Hepatocyte (in vitro differentiated cells): ENCODE data around the gene COX4I2. TPM values are rescaled to one million over a fixed set of nuclear protein-coding genes. Genes with fewer than 3 reads are reported as not detected.

Experiments used
- DNase-seq: peaks from one replicate; pipeline ENCODE4 v3.0.0-alpha.2; 2016; ENCODE audit warnings: low spot score
- H2AFZ ChIP-seq: fragments of 200-600 bp; sonication (generic); 2 replicates; pipeline ENCODE4 v1.6.0; 2016; ENCODE audit warnings: antibody characterized with exemption, mild to moderate bottlenecking
- H3K27ac ChIP-seq: fragments of 200-600 bp; sonication (generic); 2 replicates; pipeline ENCODE4 v1.5.1; 2016; ENCODE audit warnings: mild to moderate bottlenecking
- H3K27me3 ChIP-seq: fragments of 200-600 bp; sonication (generic); 2 replicates; pipeline ENCODE4 v1.6.1; 2016
- H3K36me3 ChIP-seq: fragments of 200-600 bp; sonication (generic); replicated peaks from 2 replicates; pipeline ENCODE4 v1.5.1; 2016; ENCODE audit warnings: low read depth; ENCODE audit not compliant: insufficient read depth
- H3K4me1 ChIP-seq: fragments of 200-600 bp; sonication (generic); 2 replicates; pipeline ENCODE4 v1.5.1; 2016; ENCODE audit warnings: mild to moderate bottlenecking, moderate library complexity; ENCODE audit not compliant: insufficient read depth
- H3K4me2 ChIP-seq: fragments of 200-600 bp; sonication (generic); 2 replicates; pipeline ENCODE4 v1.6.0; 2016
- H3K4me3 ChIP-seq: fragments of 200-600 bp; sonication (generic); 2 replicates; pipeline ENCODE4 v1.5.1; 2016; ENCODE audit warnings: mild to moderate bottlenecking
- H3K79me2 ChIP-seq: fragments of 200-600 bp; sonication (generic); 2 replicates; pipeline ENCODE4 v1.6.0; 2017; ENCODE audit warnings: mild to moderate bottlenecking
- H3K9me2 ChIP-seq: fragments of 200-600 bp; sonication (generic); replicated peaks from 2 replicates; pipeline ENCODE4 v1.6.0; 2017; ENCODE audit warnings: mild to moderate bottlenecking; ENCODE audit not compliant: insufficient read depth
- H3K9me3 ChIP-seq: fragments of 200-600 bp; sonication (generic); 2 replicates; pipeline ENCODE4 v1.5.1; 2016; ENCODE audit warnings: low read depth, mild to moderate bottlenecking
- H4K20me1 ChIP-seq: fragments of 200-600 bp; sonication (generic); 2 replicates; pipeline ENCODE4 v1.6.0; 2016; ENCODE audit warnings: mild to moderate bottlenecking; ENCODE audit not compliant: insufficient read depth, poor library complexity, severe bottlenecking
- EZH2 ChIP-seq: fragments of 200-600 bp; sonication (generic); IDR thresholded peaks from 2 replicates; pipeline ENCODE4 v1.6.1; 2016; ENCODE audit warnings: antibody characterized with exemption, mild to moderate bottlenecking, borderline replicate concordance
- EZH2phosphoT487 ChIP-seq: fragments of 200-600 bp; sonication (generic); IDR thresholded peaks from one replicate; pipeline ENCODE4 v1.6.1; 2018; ENCODE audit warnings: antibody characterized with exemption, mild to moderate bottlenecking, low read depth, moderate library complexity; ENCODE audit not compliant: unreplicated experiment, severe bottlenecking
- WGBS: methylation state at CpG from one replicate; pipeline ENCODE4 v1.1.6; 2016; ENCODE audit warnings: low lambda C conversion rate; ENCODE audit errors: missing lambda C conversion rate; 5-methylcytosine and 5-hydroxymethylcytosine counted together
- polyA plus RNA-seq: library from polyadenylated mRNA; unstranded; fragments of >200 nt; fragmentation: Nextera tagmentation; extraction: Ambion mirVana; gene quantifications from 2 replicates; pipeline ENCODE4 v1.2.1, GENCODE V29; 2016
- total RNA-seq: library from RNA; depleted of rRNA; stranded (reverse); fragments of >200 nt; gene quantifications from 2 replicates; pipeline ENCODE4 v1.2.3, GENCODE V29; 2014
- TF ChIP-seq, protein P1 (sequence below): fragments of 200-600 bp; sonication (generic); IDR thresholded peaks from 2 replicates; pipeline ENCODE4 v1.5.1; 2016; ENCODE audit warnings: antibody characterized with exemption, mild to moderate bottlenecking; ENCODE audit not compliant: poor library complexity

COX4I2 gene
- total RNA-seq: 0.68 and 3.6 TPM in 2 replicates
- 0.37 and 3.3 TPM in 2 replicates for polyA plus RNA-seq

DNA sequence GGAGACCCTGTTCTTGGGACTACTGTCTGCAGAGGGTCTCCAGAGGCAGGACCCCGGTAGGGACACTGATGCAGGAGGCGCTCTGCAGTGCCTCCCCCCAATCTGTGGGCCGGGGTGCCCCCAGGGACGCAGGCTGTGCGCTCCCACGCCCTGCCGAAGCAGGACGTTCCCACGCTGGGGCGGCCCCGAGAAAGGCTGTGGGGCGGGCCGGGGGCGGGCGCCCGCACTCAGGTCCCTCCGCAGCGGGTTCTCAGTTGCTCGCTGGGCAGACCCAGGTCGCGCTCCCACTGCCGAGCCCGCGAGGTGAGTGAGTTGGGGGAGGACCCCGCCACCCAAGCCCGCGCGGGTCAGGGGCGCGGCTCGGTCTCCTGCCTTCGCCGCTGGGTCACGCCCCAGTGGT is at the start of gene COX4I2:
Gene COX4I2, plus strand, starts transcription at position 253 of the 400 bp plus-strand sequence. CDS start 1,106 bp downstream, outside the sequence.
- Histone ChIP-seq H2AFZ (no peak within 1 kb of the TSS), H4K20me1 (no peaks in the 10 kb centered on the region), H3K9me3 (no peaks in the 10 kb centered on the region), H3K27me3 (no peaks in the 10 kb centered on the region), H3K4me3 (no peak within 1 kb of the TSS), H3K4me2 (no peak within 1 kb of the TSS), H3K79me2 (no peaks in the 10 kb centered on the region), H3K4me1 (peaks cover 5% of the 10 kb centered on the region), H3K9me2 (no peaks in the 10 kb centered on the region), H3K27ac (no peak within 1 kb of the TSS), H3K36me3 (no peaks in the 10 kb centered on the region)
- TF ChIP-seq EZH2phosphoT487: no peak
- TF ChIP-seq, protein P1, sequence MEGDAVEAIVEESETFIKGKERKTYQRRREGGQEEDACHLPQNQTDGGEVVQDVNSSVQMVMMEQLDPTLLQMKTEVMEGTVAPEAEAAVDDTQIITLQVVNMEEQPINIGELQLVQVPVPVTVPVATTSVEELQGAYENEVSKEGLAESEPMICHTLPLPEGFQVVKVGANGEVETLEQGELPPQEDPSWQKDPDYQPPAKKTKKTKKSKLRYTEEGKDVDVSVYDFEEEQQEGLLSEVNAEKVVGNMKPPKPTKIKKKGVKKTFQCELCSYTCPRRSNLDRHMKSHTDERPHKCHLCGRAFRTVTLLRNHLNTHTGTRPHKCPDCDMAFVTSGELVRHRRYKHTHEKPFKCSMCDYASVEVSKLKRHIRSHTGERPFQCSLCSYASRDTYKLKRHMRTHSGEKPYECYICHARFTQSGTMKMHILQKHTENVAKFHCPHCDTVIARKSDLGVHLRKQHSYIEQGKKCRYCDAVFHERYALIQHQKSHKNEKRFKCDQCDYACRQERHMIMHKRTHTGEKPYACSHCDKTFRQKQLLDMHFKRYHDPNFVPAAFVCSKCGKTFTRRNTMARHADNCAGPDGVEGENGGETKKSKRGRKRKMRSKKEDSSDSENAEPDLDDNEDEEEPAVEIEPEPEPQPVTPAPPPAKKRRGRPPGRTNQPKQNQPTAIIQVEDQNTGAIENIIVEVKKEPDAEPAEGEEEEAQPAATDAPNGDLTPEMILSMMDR: no peak
- no peak for TF ChIP-seq EZH2
- WGBS: 94% methylated on average over 22 of the region's 34 CpGs
- no peak for DNase-seq

DNA sequence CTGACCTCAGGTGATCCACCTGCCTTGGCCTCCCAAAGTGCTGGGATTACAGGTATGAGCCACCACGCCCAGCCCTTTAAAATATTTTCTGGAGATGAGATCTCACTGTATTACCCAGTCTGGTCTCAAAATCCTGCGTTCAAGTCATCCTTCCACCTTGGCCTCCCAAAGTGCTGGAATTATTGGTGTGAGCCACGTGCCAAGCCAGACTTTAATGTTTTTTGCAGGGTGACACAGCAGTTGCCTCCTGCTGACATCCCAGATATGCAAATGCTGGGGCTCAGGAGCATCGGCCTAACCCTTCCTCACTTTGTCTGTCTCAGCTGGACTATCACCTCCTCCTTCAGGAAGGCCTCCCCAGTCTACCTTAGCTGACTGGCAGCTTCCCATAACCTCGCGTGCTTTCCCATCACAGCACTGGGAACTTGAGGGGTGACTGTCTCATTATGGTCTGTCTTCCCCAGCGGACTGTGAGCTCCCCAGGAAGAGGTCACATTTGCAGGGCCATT is 46.9 kb upstream of the COX4I2 start:
- no peak overlapping the region for H3K4me2 ChIP-seq
- peaks cover 27% of the 10 kb centered on the region for H3K4me1 ChIP-seq
- no peaks in the 10 kb centered on the region for H3K36me3 ChIP-seq
- TF ChIP-seq, protein P1: no peak
- TF ChIP-seq EZH2phosphoT487 (no peak), EZH2 (no peak)
- H3K4me3 ChIP-seq: no peak overlapping the region
- WGBS: 84% methylated on average over 7 of the region's 7 CpGs
- no peaks in the 10 kb centered on the region for H4K20me1 ChIP-seq
- no peaks in the 10 kb centered on the region for H3K27me3 ChIP-seq
- H2AFZ ChIP-seq: no peak overlapping the region
- H3K79me2 ChIP-seq: no peaks in the 10 kb centered on the region
- no peaks in the 10 kb centered on the region for H3K9me2 ChIP-seq
- DNase-seq: peak; percentile 3
- H3K9me3 ChIP-seq: no peaks in the 10 kb centered on the region
- no peak overlapping the region for H3K27ac ChIP-seq

- 75% methylated on average over 11 of the region's 11 CpGs for WGBS
- Histone ChIP-seq H2AFZ (no peak overlapping the region), H3K36me3 (no peaks in the 10 kb centered on the region), H3K9me2 (no peaks in the 10 kb centered on the region), H3K4me1 (peaks cover 37% of the 10 kb centered on the region), H3K4me3 (no peak overlapping the region), H4K20me1 (no peaks in the 10 kb centered on the region), H3K79me2 (no peaks in the 10 kb centered on the region), H3K9me3 (no peaks in the 10 kb centered on the region), H3K27me3 (no peaks in the 10 kb centered on the region), H3K27ac (peak overlapping the region; percentile 90), H3K4me2 (no peak overlapping the region)
- TF ChIP-seq, protein P1: no peak
- TF ChIP-seq EZH2 (no peak), EZH2phosphoT487 (no peak)
- peak; percentile 89 for DNase-seq
These were observed 44.3 kb upstream of the COX4I2 start for GRCh38 chr20:31593221-31594001.
